ENCODE results near the gene TSPAN9. TPM values are rescaled to one million over a fixed set of nuclear protein-coding genes. Genes with fewer than 3 reads are reported as not detected.

TSPAN9 gene
- polyA plus RNA-seq, 3 donors, result 0.15 to 0.34 (median 0.25) TPM

DNA sequence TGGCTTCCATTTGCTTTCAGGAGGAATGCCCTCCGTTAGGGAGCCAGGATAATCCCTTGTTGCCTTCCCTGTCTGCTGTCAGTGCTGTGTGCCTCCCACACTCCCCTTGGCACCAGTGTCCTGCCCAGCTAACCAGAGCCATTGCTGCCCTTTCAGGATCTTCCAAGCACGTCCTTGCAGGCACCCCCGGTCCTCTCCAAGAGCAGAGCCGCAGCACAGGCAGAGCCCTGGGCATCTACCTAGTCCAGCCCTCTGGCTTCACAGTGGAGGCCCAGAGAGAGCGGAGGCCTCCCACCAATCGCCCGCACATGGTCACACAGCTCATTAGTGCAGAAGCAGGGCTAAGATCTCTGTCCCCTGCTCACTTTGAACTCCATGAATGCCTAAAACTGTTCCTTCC is 39.0 kb upstream of the TSPAN9 start:
- H3K27ac ChIP-seq (ENCODE audit: low read depth in 1 of 2, low read length in 2 of 2), result no peak overlapping the region
- H3K27me3 Mint-ChIP-seq (ENCODE audit: low read depth in 3 of 3), result peaks cover 0 to 3% (median 2%) of the 10 kb centered on the region in 3 donors
- H3K36me3 ChIP-seq (replicated peaks in 1 of 2; ENCODE audit: control insufficient read depth in 1 of 2, insufficient read depth in 2 of 2, low read length in 2 of 2), result no peaks in the 10 kb centered on the region
- TF ChIP-seq, protein P1, sequence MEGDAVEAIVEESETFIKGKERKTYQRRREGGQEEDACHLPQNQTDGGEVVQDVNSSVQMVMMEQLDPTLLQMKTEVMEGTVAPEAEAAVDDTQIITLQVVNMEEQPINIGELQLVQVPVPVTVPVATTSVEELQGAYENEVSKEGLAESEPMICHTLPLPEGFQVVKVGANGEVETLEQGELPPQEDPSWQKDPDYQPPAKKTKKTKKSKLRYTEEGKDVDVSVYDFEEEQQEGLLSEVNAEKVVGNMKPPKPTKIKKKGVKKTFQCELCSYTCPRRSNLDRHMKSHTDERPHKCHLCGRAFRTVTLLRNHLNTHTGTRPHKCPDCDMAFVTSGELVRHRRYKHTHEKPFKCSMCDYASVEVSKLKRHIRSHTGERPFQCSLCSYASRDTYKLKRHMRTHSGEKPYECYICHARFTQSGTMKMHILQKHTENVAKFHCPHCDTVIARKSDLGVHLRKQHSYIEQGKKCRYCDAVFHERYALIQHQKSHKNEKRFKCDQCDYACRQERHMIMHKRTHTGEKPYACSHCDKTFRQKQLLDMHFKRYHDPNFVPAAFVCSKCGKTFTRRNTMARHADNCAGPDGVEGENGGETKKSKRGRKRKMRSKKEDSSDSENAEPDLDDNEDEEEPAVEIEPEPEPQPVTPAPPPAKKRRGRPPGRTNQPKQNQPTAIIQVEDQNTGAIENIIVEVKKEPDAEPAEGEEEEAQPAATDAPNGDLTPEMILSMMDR (IDR thresholded peaks at IDR 0.05), result no peak
- H3K36me3 Mint-ChIP-seq, result no peaks in the 10 kb centered on the region
- intact Hi-C loops (cut with micrococcal nuclease), result loop anchor here in 1 of 2 donors (10.0 kb wide), 1 partner anchor 183 kb away; the partner anchor contains the start of gene TEX52
- H3K27me3 ChIP-seq (ENCODE audit: control insufficient read depth in 2 of 2, insufficient read depth in 2 of 2, low read length in 2 of 2), result no peaks in the 10 kb centered on the region
- H3K79me2 ChIP-seq (ENCODE audit: insufficient read depth, low read length), result no peaks in the 10 kb centered on the region
- H3K9me3 ChIP-seq (replicated peaks in 1 of 2; ENCODE audit: control insufficient read depth in 1 of 2, insufficient read depth in 1 of 2, low read length in 2 of 2), result no peaks in the 10 kb centered on the region
- no peak overlapping the region for H3K27ac Mint-ChIP-seq
- no peak overlapping the region for H3K4me3 Mint-ChIP-seq
- no peak overlapping the region for H3K9ac ChIP-seq (ENCODE audit: insufficient read depth, low read length, poor library complexity, severe bottlenecking)
- H3K4me2 ChIP-seq (replicated peaks; ENCODE audit: extremely low read depth, low read length, poor library complexity, severe bottlenecking), result no peak overlapping the region
- no peaks in the 10 kb centered on the region for H3K4me1 ChIP-seq (ENCODE audit: control insufficient read depth in 1 of 2, insufficient read depth in 2 of 2, low read length in 2 of 2)
- H2AFZ ChIP-seq (ENCODE audit: insufficient read depth, low read depth, low read length, poor library complexity, severe bottlenecking), result no peak overlapping the region
- H4K20me1 ChIP-seq (ENCODE audit: insufficient read depth, low read length), result no peaks in the 10 kb centered on the region
- no peak for DNase-seq
- no peak overlapping the region for H3K4me3 ChIP-seq (replicated peaks in 1 of 3; ENCODE audit: low read depth in 2 of 3, low read length in 3 of 3)
- peaks cover 3% of the 10 kb centered on the region for H3K4me1 Mint-ChIP-seq
- 91% methylated on average over 7 of the region's 7 CpGs for WGBS (ENCODE audit: insufficient coverage)
- H3K9me3 Mint-ChIP-seq, result no peaks in the 10 kb centered on the region

DNA sequence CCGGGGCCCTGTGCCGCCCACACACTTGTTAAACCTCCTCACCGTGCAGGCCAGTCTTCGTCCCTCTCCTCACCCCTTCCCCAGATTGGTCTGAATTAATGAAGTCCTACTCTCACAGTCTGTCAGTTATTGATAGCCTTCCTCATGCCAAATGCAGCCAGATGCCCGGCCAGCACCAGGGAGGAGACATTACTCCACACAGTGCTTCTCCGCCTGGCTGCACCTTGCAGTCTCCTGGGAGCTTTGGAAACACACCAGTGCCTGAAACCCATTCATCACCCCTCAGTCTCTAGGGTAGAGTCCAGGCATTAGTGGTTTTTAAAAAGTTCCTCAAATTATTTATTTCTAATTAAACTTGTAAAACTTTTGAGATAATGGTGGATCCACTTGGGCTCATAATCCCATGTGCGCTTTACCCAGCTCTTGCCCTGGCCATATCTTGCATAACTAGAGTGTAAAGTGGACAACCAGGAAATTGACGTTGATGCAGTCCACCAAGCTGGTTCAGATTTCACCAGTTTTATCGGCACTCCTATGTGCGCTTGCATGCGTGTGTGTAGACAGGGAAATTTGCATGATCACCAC is 38.2 kb upstream of the TSPAN9 start:
- Mint-ChIP-seq H3K4me3 (no peak overlapping the region), H3K36me3 (no peaks in the 10 kb centered on the region), H3K27me3 (ENCODE audit: low read depth in 3 of 3) (peaks cover 2% of the 10 kb centered on the region in 3 donors), H3K9me3 (peaks cover 0 to under 1% (median 0%) of the 10 kb centered on the region in 7 donors), H3K27ac (no peak overlapping the region), H3K4me1 (peaks cover 3% of the 10 kb centered on the region)
- H3K4me3 ChIP-seq (replicated peaks in 1 of 3; ENCODE audit: low read depth in 2 of 3, low read length in 3 of 3), result no peak overlapping the region
- no peaks in the 10 kb centered on the region for H4K20me1 ChIP-seq (ENCODE audit: insufficient read depth, low read length)
- no peaks in the 10 kb centered on the region for H3K9me3 ChIP-seq (replicated peaks in 1 of 2; ENCODE audit: control insufficient read depth in 1 of 2, insufficient read depth in 1 of 2, low read length in 2 of 2)
- DNase-seq, result no peak
- WGBS (ENCODE audit: insufficient coverage), result 93% methylated on average over 9 of the region's 11 CpGs
- H3K36me3 ChIP-seq (replicated peaks in 1 of 2; ENCODE audit: control insufficient read depth in 1 of 2, insufficient read depth in 2 of 2, low read length in 2 of 2), result no peaks in the 10 kb centered on the region
- H3K4me1 ChIP-seq (ENCODE audit: control insufficient read depth in 1 of 2, insufficient read depth in 2 of 2, low read length in 2 of 2), result no peaks in the 10 kb centered on the region
- H3K27ac ChIP-seq (ENCODE audit: low read depth in 1 of 2, low read length in 2 of 2), result no peak overlapping the region
- H3K27me3 ChIP-seq (ENCODE audit: control insufficient read depth in 2 of 2, insufficient read depth in 2 of 2, low read length in 2 of 2), result no peaks in the 10 kb centered on the region
- no peak overlapping the region for H2AFZ ChIP-seq (ENCODE audit: insufficient read depth, low read depth, low read length, poor library complexity, severe bottlenecking)
- H3K79me2 ChIP-seq (ENCODE audit: insufficient read depth, low read length), result no peaks in the 10 kb centered on the region
- no peak overlapping the region for H3K4me2 ChIP-seq (replicated peaks; ENCODE audit: extremely low read depth, low read length, poor library complexity, severe bottlenecking)
- TF ChIP-seq, protein P1 (IDR thresholded peaks at IDR 0.05), result no peak
- intact Hi-C loops (cut with micrococcal nuclease), result loop anchor here in 1 of 2 donors (10.0 kb wide), 1 partner anchor 184 kb away; the partner anchor contains the start of gene TEX52
- no peak overlapping the region for H3K9ac ChIP-seq (ENCODE audit: insufficient read depth, low read length, poor library complexity, severe bottlenecking)
